Stimulated activated CD8-positive, alpha-beta memory T cell treated with anti-CD3 and anti-CD28 coated beads, Interleukin-7, amount 100 ng/mL, for 48 hours (primary cell): ENCODE measurements around the gene LMTK2.

Source experiments
- DNase-seq, 2 donors: peaks; one replicate each; pipeline ENCODE4 v3.0.0-alpha.2; 2020; ENCODE audit warnings: low read depth in 1 of 2; ENCODE audit errors: extremely low read depth in 1 of 2

The LMTK2 gene

GRCh38 chr7:98252425-98253054 lies 145.9 kb downstream of the LMTK2 start:
- no peak for DNase-seq

DNA sequence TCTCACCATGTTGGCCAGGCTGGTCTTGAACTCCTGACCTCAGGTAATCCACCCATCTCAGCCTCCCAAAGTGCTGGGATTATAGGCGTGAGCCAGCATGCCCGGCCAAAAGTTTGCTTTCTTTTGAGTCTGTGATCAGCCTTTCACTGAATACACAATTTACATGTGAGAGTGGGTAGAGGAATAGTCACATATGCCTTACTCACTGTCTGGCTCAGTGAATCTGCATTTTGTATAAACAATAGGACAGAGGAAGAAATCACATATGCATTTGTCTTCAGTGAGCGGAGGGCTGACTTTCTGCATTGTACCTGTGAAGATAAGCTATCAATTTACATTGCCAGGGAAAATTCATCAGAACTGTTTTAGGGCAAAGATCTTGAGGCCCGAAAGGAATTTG lies 147.9 kb downstream of the LMTK2 start:
- no peak for DNase-seq

GRCh38 chr7:98254951-98255610 lies 148.4 kb downstream of the LMTK2 start:
- DNase-seq: no peak

- no peak for DNase-seq
These were observed 149.8 kb downstream of the LMTK2 start for GRCh38 chr7:98256431-98256830.

DNA sequence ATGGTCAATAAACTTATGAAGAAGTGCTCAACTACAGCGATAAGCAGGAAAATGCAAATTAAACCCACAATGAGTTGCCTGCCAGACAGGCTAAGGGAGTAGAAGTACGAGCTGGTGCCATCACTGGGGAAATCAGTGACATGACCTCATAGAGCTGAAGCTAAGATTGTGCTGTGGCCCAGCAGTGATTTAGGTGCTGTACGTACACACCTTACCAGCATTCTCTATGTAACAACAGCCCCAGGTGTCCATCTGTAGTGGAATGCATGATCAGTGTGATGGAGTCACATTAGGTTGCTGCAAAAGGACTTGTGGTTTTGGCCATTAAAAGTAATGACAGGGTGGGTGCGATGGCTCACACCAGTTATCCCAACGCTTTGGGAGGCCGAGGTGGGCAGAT lies 151.0 kb downstream of the LMTK2 start:
- DNase-seq: no peak
